DLD1 (cell line): ENCODE data around the gene C20orf204.

Source experiments
- in situ Hi-C: cut with HindIII; loops from 2 replicates; pipeline ENCODE4 v1.10.0; 2017; ENCODE audit warnings: low sequenced_read_pairs

The C20orf204 gene

GRCh38 chr20:64025826-64026412 lies 10.1 kb upstream of the C20orf204 start:
- in situ Hi-C loops, result no loop called here

- in situ Hi-C loops, result no loop called here
Observed at GRCh38 chr20:64027981-64028685, 7.8 kb upstream of the C20orf204 start.

GRCh38 chr20:64029293-64030117 lies 6.5 kb upstream of the C20orf204 start:
- in situ Hi-C loops, result no loop called here

GRCh38 chr20:64030371-64031134 lies 5.4 kb upstream of the C20orf204 start:
- in situ Hi-C loops, result no loop called here

- in situ Hi-C loops, result no loop called here
Observed at GRCh38 chr20:64031822-64032314, 4.1 kb upstream of the C20orf204 start.

- in situ Hi-C loops, result no loop called here
Observed at GRCh38 chr20:64032706-64033624, 3.0 kb upstream of the C20orf204 start.

- in situ Hi-C loops, result no loop called here
Observed at GRCh38 chr20:64033981-64034493, 1.9 kb upstream of the C20orf204 start.

- in situ Hi-C loops, result no loop called here
Observed at GRCh38 chr20:64035066-64035932, 683 bp upstream of the C20orf204 start.

- in situ Hi-C loops, result no loop called here
Observed at GRCh38 chr20:64036346-64037198, 590 bp downstream of the C20orf204 start.

- in situ Hi-C loops, result no loop called here
Observed at GRCh38 chr20:64037199-64037497, 1.2 kb downstream of the C20orf204 start.

GRCh38 chr20:64037498-64038213 lies 1.7 kb downstream of the C20orf204 start:
- in situ Hi-C loops, result no loop called here

GRCh38 chr20:64038224-64038564 lies 2.2 kb downstream of the C20orf204 start:
- in situ Hi-C loops, result no loop called here

- in situ Hi-C loops, result no loop called here
Observed at GRCh38 chr20:64038565-64039292, 2.7 kb downstream of the C20orf204 start.

GRCh38 chr20:64039293-64040160 lies 3.5 kb downstream of the C20orf204 start:
- in situ Hi-C loops, result no loop called here

- in situ Hi-C loops, result no loop called here
Observed at GRCh38 chr20:64040231-64041039, 4.5 kb downstream of the C20orf204 start.
